Stimulated activated CD8-positive, alpha-beta memory T cell treated with anti-CD3 and anti-CD28 coated beads, Interleukin-12 subunit alpha, Interleukin-12 subunit beta, amount 100 ng/mL, for 24 hours (primary cell): ENCODE results near the gene ZNF479.
"Not testable (repeated sequence)": the region's sequence is repeated elsewhere in the genome, so short reads cannot be mapped to it uniquely, and the experiment has no call there.

Experiments used
- DNase-seq: peaks from one replicate; pipeline ENCODE4 v3.0.0-alpha.2; 2020; ENCODE audit errors: extremely low read depth

Gene ZNF479

GRCh38 chr7:57132336-57132735 lies at the start of gene ZNF479:
TSS of gene ZNF479 (minus strand) at chr7:57132436. CDS start at chr7:57132324, 112 bp downstream.
- not testable (repeated sequence) for DNase-seq

DNA sequence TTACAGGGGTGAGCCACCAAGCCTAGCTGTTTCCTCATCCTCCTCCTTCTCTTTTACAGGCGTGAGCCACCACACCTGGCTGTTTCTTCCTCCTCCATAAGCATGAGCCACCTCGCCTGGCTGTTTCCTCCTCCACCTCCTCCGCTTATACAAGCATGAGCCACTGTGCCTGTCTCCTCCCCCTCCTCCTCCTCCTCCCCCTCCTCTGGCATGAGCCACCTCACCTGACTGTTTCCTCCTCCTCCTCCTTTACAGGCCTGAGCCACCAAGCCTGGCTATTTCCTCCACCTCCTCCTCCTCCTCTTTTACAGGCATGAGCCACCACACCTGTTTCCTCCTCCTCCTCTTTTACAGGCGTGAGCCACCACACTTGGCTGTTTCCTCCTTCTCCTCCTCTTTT lies 49.8 kb upstream of the ZNF479 start:
- no peak for DNase-seq

- no peak for DNase-seq
Observed at GRCh38 chr7:57181281-57181680, 49.0 kb upstream of the ZNF479 start.

DNA sequence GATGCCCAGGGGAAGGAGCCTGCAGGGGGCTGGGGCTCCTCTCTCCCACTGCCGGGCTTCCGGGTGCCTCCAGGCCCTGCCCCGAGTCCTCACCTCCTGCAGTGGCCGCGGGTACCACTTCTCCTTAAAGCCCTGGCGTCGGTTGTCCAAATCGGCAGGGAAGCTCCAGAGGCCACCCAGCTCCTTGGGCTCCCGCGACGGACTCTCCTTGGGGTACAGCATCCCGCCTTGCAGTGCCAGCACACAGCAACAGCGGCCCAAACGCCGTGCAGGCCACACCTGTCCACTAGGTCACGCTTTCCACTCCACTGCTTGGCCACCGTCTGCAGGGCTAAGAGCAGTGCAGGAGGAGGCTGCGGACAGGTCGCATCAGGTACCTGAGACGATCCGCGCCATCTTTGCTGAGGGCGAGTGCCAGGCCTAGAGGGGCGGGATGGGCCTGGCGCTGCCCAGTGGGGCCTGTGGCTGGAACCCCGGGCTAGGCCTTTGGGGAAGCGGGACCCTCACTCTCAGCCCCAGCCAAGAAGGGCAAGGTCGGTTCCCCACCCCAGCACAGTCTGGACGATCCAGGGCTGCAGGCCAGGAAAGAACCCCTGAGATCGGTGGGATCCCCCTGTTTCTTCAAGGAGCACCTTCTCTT lies 47.7 kb upstream of the ZNF479 start:
- DNase-seq = no peak

DNA sequence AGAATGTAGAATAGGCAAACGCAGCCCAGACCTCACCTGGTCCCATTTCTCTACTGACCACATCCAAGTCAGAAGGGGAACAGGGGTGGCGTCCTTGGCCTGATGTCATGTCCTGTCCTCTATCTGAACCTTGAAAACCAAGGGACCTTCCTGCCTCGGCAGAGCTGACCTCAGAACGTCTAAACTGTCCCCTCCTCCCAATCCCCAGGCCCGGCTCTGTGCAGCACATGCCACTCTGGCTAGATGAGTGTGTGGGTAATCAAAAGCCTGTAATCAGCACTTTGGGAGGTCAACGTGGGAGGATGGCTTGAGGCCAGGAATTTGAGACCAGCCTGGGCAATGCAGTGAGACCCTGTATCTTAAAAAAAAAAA lies 46.5 kb upstream of the ZNF479 start:
- no peak for DNase-seq

DNA sequence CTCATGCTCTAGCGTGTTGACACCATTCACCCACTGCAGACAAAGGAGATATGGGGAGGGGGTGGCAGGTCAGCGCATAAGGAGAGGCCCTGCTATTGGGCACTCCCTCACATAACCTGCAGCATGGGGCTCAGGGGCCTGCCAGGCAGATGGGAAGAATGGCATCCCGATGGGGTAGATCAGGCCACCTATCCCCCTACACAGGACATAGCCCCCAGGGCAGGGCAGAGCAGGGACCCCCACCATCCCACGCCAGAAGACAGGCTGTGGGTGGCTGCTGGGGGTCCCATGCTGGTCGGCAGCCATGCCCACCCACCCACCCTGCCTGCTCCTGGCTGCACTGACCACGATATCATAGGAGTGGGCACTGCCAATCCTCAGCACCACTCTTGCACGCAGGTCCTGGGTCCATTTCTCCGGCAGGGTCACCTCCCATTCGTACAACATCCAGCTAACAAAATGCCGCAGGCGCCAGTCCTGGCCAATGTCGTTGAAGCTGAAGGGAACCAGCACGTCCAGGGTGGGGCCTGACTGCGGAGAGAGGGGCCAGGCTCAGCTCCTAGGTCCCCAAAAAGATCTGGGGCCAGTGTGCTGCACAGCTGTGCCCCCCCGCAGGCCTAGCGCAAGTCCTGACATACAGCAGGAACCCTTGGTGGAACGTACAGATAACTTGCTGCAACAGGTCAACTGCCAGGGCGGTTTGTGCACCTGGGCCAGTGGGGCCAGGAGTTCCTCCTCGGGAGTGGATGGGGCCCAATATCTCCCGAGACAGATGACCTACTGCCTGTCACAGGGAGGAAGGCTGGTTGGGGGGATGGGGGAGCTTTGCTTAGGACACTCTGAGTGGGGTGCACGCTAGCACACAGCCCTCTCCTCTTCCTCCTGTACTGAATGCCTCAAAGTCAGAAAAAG lies 45.9 kb upstream of the ZNF479 start:
- no peak for DNase-seq

DNA sequence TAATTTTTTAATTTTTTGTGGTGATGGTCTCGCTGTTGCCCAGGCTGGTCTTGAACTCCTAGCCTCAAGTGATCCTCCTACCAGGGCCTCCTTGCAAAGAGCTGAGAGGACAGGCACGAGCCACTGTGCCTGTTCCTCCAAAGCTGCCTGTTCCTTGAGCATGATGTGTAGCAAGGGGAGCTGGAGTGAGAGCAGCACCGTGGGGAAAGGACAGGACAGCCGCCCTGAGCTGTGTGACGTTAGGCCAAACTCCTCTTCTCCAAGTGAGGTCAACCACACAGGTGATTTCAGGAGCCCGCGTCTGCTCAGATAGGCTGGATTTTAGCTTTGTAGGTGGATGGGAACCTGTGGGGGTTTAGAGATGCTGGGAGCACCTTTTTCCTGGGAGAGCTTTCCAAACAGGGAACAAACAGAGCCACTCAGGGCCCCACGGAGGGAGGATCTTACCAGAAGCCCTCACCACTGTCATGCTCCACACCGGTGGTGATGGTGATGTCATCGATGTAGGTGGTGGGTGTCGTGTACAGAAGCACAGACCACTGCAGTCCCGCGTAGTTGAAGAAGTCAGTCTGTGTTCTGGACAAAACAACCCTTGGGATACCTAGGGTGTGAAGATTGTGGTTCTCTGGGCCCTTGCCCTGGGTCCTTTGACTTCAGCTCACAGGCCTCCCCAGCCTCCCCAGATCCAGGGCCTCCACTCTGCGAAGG lies 44.8 kb upstream of the ZNF479 start:
- DNase-seq = no peak

DNA sequence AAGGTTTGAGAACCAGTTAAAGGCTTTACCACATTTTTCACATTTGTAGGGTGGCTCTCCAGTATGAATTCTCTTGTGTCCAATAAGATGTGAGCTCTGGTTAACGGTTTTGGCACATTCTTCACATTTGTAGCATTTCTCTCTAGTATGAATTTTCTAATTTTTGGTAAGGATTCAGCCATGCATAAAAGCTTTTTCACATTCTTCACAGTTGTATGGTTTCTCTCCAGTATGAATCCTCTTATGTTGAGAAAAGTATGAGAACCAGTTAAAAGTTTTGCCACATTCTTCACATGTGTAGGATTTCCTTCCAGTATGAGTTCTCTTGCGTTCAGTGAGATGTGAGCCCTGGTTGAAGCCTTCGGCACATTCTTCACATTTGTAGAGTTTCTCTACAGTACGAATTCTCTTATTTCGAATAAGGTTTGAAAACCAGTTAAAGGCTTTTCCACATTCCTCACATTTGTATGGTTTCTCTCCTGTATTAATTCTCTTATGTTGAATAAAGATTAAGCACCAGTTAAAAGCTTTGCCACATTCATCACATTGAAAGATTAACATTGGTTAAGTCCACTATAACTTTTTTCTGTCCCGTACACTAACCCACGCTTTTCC lies 33.2 kb upstream of the ZNF479 start:
- DNase-seq = no peak

- not testable (repeated sequence) for DNase-seq
Observed at GRCh38 chr7:57120123-57120784, 12.0 kb downstream of the ZNF479 start.
